ENCODE data around the gene CTNND1.

Gene CTNND1

DNA sequence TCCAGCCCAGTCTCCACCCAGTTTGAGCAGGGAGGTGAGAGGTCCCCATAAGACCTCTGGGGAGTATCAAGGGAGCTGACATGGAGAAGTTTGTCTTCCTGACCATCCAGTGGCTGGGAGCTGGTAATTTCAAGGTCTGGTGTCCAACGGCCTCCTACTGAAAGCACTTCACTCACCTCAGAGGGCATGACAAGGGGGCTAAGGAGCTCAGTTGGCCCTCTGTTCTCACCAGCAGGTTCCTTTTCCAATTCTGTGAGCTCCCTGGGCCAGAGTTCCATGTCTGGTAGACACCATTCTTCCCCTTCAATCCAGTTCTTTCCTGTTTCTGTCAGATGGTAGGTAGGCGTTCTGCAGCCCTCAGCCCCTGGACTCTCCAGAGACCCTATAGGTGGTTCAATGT is 17.2 kb upstream of the CTNND1 start:
- H4K20me1 ChIP-seq (ENCODE audit: insufficient read depth, low read length, poor library complexity, severe bottlenecking): peaks cover 25% of the 10 kb centered on the region
- H3F3A ChIP-seq (ENCODE audit: low read depth): no peaks in the 10 kb centered on the region
- H3K9ac ChIP-seq (ENCODE audit: low read depth, low read length, poor library complexity, severe bottlenecking): no peak overlapping the region
- H3K4me2 ChIP-seq (ENCODE audit: low read depth, low read length, poor library complexity, severe bottlenecking): peak overlapping the region; percentile 90
- peaks cover 23% of the 10 kb centered on the region for H3K4me1 ChIP-seq (ENCODE audit: insufficient read depth, low read length, poor library complexity, severe bottlenecking)
- H3K36me3 ChIP-seq (ENCODE audit: insufficient read depth, low read length): peaks cover 31% of the 10 kb centered on the region
- H3K79me2 ChIP-seq (ENCODE audit: insufficient read depth, low read length): peaks cover 33% of the 10 kb centered on the region
- TF ChIP-seq, protein P1, sequence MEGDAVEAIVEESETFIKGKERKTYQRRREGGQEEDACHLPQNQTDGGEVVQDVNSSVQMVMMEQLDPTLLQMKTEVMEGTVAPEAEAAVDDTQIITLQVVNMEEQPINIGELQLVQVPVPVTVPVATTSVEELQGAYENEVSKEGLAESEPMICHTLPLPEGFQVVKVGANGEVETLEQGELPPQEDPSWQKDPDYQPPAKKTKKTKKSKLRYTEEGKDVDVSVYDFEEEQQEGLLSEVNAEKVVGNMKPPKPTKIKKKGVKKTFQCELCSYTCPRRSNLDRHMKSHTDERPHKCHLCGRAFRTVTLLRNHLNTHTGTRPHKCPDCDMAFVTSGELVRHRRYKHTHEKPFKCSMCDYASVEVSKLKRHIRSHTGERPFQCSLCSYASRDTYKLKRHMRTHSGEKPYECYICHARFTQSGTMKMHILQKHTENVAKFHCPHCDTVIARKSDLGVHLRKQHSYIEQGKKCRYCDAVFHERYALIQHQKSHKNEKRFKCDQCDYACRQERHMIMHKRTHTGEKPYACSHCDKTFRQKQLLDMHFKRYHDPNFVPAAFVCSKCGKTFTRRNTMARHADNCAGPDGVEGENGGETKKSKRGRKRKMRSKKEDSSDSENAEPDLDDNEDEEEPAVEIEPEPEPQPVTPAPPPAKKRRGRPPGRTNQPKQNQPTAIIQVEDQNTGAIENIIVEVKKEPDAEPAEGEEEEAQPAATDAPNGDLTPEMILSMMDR (conservative IDR thresholded peaks at IDR 0.05; ENCODE audit: low read length): no peak
- no peak overlapping the region for H3K4me3 ChIP-seq (ENCODE audit: low read length, poor library complexity, severe bottlenecking)
- peaks cover 3% of the 10 kb centered on the region for H3K27me3 ChIP-seq (ENCODE audit: insufficient read depth, low read length, poor library complexity, severe bottlenecking)
- no peaks in the 10 kb centered on the region for H3K9me2 ChIP-seq (replicated peaks; ENCODE audit: low read depth, low read length)
- no peak overlapping the region for H2AFZ ChIP-seq (ENCODE audit: low read length)
- H3K9me3 ChIP-seq (ENCODE audit: insufficient read depth, low read depth, low read length): no peaks in the 10 kb centered on the region

DNA sequence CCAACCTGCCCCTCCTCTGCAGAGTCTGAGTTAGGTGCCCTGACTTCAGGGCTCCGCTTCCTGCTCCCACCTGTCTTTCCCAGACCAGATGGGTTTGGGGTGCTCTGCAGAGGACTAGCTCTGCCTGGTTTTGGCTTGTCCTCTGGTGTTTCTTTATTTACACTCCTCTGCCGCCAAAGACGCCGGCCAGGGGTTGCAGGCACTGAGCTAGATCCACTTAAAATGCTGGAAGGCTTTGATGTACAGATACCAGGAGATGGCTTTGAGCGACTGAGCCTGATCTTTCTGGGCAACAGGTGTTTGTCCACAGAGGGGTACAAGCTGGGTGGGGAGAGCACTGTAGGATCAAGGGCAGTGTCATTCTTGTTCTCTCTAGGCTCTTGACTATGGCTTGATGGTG is 16.4 kb upstream of the CTNND1 start:
- H3K4me3 ChIP-seq (ENCODE audit: low read length, poor library complexity, severe bottlenecking): no peak overlapping the region
- no peak for TF ChIP-seq EZH2phosphoT487 (IDR thresholded peaks at IDR 0.05; ENCODE audit: borderline replicate concordance)
- TF ChIP-seq, protein P1 (conservative IDR thresholded peaks at IDR 0.05; ENCODE audit: low read length): no peak
- peaks cover 23% of the 10 kb centered on the region for H3K4me1 ChIP-seq (ENCODE audit: insufficient read depth, low read length, poor library complexity, severe bottlenecking)
- no peak overlapping the region for H3K9ac ChIP-seq (ENCODE audit: low read depth, low read length, poor library complexity, severe bottlenecking)
- no peak overlapping the region for H2AFZ ChIP-seq (ENCODE audit: low read length)
- no peak overlapping the region for H3K4me2 ChIP-seq (ENCODE audit: low read depth, low read length, poor library complexity, severe bottlenecking)
- peaks cover 3% of the 10 kb centered on the region for H3K27me3 ChIP-seq (ENCODE audit: insufficient read depth, low read length, poor library complexity, severe bottlenecking)
- H3F3A ChIP-seq (ENCODE audit: low read depth): no peaks in the 10 kb centered on the region
- no peaks in the 10 kb centered on the region for H3K9me2 ChIP-seq (replicated peaks; ENCODE audit: low read depth, low read length)
- H3K36me3 ChIP-seq (ENCODE audit: insufficient read depth, low read length): peaks cover 23% of the 10 kb centered on the region
- peaks cover 25% of the 10 kb centered on the region for H4K20me1 ChIP-seq (ENCODE audit: insufficient read depth, low read length, poor library complexity, severe bottlenecking)
- peaks cover 33% of the 10 kb centered on the region for H3K79me2 ChIP-seq (ENCODE audit: insufficient read depth, low read length)
- no peaks in the 10 kb centered on the region for H3K9me3 ChIP-seq (ENCODE audit: insufficient read depth, low read depth, low read length)

DNA sequence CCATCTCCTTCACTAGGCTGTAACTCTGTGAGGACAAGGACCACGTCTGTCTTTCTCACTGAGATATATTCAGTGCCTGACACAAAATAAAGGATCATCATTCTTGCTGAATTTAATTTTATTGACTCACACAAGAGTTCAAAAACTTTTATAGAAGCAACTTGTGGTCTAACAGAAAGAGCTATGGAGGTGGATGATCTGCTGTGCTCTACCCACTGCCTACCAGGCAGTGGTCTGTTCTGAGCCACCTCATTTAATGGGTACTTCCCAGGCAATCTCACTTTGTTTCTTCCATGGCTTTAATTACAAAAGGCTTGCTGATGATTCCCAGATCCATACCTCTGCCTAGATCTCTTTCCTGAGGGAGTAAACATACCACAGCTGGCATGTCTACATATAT is 14.7 kb upstream of the CTNND1 start:
- Histone ChIP-seq H3K4me1 (ENCODE audit: insufficient read depth, low read length, poor library complexity, severe bottlenecking) (peaks cover 17% of the 10 kb centered on the region), H2AFZ (ENCODE audit: low read length) (no peak overlapping the region), H3K9ac (ENCODE audit: low read depth, low read length, poor library complexity, severe bottlenecking) (no peak overlapping the region), H3K27me3 (ENCODE audit: insufficient read depth, low read length, poor library complexity, severe bottlenecking) (peaks cover 2% of the 10 kb centered on the region), H3K4me2 (ENCODE audit: low read depth, low read length, poor library complexity, severe bottlenecking) (no peak overlapping the region), H4K20me1 (ENCODE audit: insufficient read depth, low read length, poor library complexity, severe bottlenecking) (peaks cover 22% of the 10 kb centered on the region), H3F3A (ENCODE audit: low read depth) (no peaks in the 10 kb centered on the region), H3K36me3 (ENCODE audit: insufficient read depth, low read length) (peaks cover 21% of the 10 kb centered on the region), H3K79me2 (ENCODE audit: insufficient read depth, low read length) (peaks cover 29% of the 10 kb centered on the region), H3K4me3 (ENCODE audit: low read length, poor library complexity, severe bottlenecking) (no peak overlapping the region), H3K9me3 (ENCODE audit: insufficient read depth, low read depth, low read length) (no peaks in the 10 kb centered on the region), H3K9me2 (replicated peaks; ENCODE audit: low read depth, low read length) (no peaks in the 10 kb centered on the region)
- TF ChIP-seq, protein P1 (conservative IDR thresholded peaks at IDR 0.05; ENCODE audit: low read length): no peak
- no peak for TF ChIP-seq EZH2phosphoT487 (IDR thresholded peaks at IDR 0.05; ENCODE audit: borderline replicate concordance)
